ENCODE data around the gene CDK2. TPM values are rescaled to one million over a fixed set of nuclear protein-coding genes. Genes with fewer than 3 reads are reported as not detected.
A peak's percentile ranks its signal among the peaks of the same experiment; 100 is the strongest.

CDK2 gene
- total RNA-seq, 1 donor from 2014 or later: 14.4 TPM

DNA sequence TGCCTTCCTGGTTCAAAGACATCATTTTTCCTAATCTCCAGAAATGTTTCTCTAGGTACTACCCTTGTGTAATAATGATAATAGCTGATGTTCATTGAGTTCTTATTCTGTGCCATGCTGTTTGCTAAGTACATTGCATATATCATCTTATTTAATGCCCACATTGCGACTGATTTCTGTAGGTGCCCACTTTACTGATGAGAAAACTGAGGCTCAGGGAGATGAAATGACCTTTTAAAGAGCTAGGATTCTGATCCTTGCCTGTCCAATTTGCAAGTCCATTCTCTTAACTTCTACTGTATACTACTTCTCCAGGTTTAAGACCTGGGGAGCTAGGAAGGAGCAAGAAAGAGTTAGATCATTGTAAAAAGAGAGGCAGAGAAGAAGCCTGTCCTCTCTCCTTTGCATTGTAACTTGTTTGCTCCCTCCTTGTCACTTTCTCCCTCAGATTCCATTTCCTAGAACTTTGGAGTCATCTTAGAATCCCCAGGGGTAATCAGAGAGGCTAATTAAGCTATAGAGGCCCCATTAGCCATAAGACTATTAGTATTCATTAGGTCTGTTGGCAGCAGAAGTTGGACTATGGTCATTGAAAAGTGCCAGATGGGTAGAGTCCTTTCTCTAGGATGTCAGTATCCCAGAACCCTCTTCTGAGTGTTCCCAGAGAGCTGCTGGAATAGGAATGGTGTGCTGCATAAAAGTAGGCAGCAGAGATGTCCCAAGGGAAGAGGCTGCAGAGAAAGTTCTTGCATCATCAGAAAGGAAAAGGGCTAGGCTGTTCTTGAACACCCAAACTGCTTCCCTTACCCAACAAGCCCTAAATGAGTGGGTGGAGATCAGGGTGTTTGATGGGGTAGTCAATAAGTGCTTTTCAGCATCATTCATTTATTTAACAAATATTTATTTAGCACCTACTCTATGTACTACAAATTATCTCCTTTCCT, 32.6 kb upstream of the CDK2 start:
- ATAC-seq: no peak
- intact Hi-C loops (cut with DNase I): loop anchor here (5.0 kb wide), 1 partner anchor 117 kb away; the partner anchor contains the start of genes ORMDL2 and SARNP
- no peak for DNase-seq (ENCODE audit: low spot score)

DNA sequence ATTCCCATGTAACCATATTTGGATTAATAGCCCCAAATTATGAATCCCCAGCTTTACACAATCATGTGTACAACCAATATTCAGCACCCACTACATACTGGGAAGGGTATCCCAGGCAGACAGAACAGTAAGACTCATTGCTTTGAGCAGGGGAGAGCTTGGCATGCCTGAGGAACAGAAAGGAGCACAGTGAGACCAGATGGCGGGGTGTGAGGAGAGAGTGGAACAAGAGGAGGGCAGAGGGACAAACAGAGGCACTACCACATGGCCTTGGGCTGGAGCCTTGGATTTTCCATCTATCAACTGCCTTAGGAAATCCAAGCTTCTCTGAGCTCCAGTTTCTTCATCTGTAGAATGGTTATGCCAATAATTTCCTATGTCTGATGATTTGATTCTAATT, 31.9 kb upstream of the CDK2 start:
- no peak for ATAC-seq
- intact Hi-C loops (cut with DNase I): loop anchor here (5.0 kb wide), 2 partner anchors 117 to 192 kb away; partner anchors contain the start of genes GDF11, ORMDL2 and SARNP
- DNase-seq (ENCODE audit: low spot score): no peak

DNA sequence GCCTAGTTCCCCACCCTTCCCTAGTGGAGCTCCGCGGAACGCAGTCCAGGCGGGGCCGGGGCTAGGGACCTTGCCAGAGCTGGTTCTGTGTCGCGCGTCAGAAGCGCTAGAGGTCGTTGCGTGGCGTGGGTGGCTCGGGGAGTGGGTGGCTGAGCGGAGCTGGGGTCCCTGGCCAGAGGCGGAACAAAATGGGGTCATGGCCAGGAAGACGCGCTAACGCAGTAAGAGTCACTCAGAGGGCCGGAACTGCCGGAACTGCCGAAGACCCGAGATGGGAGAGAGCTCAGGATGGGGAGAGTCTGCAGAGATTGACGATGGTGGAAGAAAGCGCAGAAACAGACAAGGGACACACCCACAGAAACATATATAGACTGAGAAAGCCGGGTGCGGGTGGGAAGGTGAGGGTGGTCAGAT, 30.9 kb upstream of the CDK2 start:
- DNase-seq (ENCODE audit: low spot score): peak; percentile 75
- intact Hi-C loops (cut with DNase I): loop anchor here (5.0 kb wide), 1 partner anchor 193 kb away; the partner anchor contains the start of gene GDF11
- ATAC-seq: peak; percentile 50

DNA sequence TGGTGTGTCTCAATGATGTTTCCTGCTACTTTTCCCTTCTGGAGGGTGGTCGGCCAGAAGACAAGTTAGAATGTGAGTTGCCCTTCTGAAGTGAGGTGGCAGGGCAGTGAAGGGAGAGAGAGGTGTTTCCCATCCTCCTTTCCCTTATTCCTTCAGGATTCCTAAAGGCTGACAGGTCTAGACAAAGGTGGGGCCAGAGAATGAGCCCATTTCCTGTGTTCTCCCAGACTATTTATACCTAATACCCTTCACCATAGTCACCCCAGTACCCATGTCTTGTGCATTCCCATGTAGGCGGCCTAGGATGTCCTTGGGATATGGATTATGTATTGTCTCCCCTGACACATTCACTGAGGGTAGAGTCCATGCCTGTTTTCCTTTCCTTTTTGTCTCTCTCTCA, 28.6 kb upstream of the CDK2 start:
- intact Hi-C loops (cut with DNase I): loop anchor here (5.0 kb wide), 1 partner anchor 196 kb away; the partner anchor contains the start of gene GDF11
- no peak for ATAC-seq
- DNase-seq (ENCODE audit: low spot score): no peak

DNA sequence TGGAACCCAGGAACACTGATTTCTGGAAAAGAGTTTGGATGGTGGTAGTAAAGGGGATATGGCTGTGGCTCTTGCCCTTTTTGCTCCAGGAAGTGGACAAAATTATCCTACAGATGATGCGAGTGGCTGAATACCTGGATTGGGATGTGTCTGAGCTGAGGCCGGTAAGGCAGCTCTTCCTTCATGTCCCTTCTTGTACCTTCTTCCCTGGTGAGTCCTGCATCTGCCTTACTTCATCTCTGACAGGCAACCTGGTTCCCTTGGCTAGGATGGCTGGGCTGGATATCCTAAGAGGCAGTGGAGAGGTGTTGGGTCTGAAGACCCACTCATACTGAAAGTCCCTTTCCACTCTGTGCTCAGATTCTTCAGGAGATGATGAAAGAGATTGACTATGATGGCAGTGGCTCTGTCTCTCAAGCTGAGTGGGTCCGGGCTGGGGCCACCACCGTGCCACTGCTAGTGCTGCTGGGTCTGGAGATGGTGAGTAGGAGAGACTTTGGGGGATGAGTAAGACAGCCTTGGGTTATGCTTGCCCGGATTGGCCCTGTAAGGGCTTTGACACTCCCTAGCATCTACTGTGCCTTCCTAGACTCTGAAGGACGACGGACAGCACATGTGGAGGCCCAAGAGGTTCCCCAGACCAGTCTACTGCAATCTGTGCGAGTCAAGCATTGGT, 27.7 kb upstream of the CDK2 start:
- intact Hi-C loops (cut with DNase I): loop anchor here (5.0 kb wide), 1 partner anchor 197 kb away; the partner anchor contains the start of gene GDF11
- ATAC-seq (no peak), DNase-seq (ENCODE audit: low spot score) (no peak)

DNA sequence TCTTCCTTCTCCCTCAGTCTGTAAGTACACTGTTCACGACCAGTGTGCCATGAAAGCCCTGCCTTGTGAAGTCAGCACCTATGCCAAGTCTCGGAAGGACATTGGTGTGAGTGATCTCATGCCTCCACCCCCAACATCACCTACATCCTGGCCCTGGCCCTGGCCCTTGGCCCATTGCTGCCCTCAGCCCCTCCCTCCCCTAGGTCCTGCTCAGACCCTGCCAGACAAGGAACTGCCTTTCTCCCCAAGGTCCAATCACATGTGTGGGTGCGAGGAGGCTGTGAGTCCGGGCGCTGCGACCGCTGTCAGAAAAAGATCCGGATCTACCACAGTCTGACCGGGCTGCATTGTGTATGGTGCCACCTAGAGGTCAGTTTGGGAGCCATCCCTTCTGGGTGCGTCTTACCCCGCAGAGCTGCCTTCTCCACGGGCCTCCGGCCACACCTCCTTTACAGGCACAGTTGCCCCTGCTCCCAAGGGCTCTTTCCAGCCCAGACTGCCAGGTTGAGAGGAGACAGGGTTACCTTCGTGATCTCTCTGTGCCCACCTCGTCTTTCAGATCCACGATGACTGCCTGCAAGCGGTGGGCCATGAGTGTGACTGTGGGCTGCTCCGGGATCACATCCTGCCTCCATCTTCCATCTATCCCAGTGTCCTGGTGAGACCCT, 26.4 kb upstream of the CDK2 start:
- ATAC-seq: peak; percentile 94
- intact Hi-C loops (cut with DNase I): no loop called here
- DNase-seq (ENCODE audit: low spot score): peak; percentile 92

DNA sequence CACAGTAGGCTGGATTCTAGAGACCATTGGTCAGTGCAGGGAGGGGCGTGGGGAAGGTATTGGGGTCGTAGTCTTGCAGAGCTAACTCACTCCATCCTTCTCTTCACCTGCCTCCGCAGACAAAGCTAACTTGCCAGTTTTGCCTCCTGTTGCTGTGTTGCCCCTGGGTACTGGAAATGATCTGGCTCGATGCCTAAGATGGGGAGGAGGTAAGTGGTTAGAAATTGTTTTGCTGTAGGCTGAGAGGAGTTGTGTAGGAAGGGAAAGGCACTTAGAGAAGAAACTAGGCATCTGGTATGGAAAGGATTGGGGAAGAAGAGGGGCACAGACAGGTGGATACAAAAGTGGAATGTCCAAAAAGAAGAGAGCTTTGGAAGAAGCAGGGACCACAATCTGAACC, 24.6 kb upstream of the CDK2 start:
- no peak for DNase-seq (ENCODE audit: low spot score)
- ATAC-seq: no peak
- intact Hi-C loops (cut with DNase I): no loop called here

DNA sequence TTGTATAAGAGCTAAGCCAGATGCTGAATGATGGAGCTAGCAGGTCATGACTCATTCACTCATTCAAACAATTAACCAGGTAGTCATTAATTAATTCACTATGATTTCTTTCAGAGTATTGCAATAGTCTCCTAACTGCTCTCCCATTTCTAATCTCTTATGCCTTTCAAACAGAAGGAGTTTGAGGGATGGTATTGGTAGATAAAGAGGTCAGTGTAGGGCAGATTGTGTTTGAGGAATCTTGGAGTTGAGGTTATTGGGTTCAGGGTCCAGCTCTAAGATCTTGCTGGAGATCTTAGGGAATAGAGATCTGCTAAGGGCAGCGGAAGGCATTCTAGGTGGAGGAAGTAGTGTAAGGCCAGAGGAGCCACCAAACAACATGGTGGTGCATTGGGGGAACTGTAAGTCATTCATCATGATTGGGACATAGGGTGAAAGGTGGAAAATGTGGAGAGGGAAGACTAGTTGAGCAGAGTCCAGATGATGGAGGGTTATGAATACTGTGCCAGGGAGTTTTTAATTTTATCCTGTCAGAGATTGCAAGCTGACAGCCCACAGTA, 24.0 kb upstream of the CDK2 start:
- intact Hi-C loops (cut with DNase I): no loop called here

DNA sequence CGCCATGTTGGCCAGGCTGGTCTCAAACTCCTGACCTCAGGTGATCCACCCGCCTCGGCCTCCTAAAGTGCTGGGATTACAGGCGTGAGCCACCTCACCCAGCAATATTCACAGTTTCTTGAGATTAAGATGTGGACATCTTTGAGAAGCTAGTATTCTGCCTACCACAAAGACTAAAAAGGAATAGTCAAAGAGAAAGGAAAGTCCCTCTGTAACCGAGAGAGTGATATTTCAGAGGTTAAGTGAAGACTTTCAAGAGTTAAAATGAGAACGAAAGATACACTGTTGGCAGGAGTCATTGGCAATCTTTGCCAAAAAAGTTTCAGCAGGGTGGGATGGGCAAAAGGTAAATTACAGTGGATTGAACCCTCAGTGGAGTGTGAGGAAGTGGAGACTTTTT, 20.1 kb upstream of the CDK2 start:
- intact Hi-C loops (cut with DNase I): no loop called here
- no peak for ATAC-seq

More for the DNA sequence above, 24.0 kb upstream of the CDK2 start:
- ATAC-seq (no peak), DNase-seq (ENCODE audit: low spot score) (no peak)

DNA sequence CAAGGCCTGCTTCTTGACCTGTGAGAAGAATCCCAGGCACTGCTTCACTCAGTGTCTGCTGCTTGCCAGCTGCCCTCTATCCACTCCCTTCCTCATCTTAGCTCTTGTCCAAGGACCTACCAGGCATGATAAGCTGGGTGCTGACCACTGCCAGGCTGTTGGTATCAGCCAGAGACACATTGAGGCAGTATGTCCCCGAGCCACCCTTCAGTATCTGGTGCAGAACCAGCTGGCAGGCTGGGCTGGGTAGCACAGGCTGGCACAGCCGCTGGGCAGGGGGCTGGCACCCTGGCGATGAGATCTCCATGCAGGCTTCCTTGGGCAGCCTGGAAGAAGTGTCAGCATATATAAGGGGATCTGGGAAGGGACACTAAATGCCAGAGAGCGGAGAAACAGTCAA, 11.3 kb upstream of the CDK2 start:
- intact Hi-C loops (cut with DNase I): no loop called here
- ATAC-seq: no peak
- DNase-seq (ENCODE audit: low spot score): no peak

More for the DNA sequence above, 20.1 kb upstream of the CDK2 start:
- no peak for DNase-seq (ENCODE audit: low spot score)

DNA sequence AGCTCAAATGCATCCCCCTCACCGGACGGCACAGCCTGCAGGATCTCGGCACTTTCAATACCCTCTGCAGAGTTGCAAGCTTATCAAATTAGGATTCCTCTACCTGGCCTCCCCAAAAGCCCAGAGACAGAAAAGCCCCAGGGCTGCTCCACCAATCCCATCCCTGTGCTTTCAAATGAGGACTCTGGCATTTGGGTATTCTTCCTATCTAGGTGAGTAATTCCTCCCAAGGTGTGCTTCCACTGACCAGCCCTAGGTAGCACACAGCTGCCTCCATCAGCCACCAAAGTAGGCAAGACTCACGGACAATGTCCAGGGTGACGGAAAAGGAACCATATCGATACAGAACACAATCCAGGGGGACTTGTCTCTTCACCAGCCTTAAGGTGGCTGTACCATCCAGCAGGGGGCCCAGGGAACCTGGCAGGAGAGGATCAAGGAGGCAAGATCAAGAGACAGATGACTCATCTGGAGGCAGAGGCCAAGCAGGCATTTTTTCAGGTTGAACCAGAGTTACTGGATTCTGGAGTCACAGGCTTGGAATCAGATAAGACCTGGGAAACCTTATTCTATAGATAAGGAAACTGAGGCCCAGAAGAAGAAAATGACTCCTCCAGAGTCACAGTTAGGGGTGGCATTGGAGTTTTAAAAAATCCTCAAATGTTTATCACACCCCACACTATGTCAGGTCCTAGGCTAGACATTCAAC, 10.7 kb upstream of the CDK2 start:
- ATAC-seq (no peak), DNase-seq (ENCODE audit: low spot score) (no peak)
- intact Hi-C loops (cut with DNase I): no loop called here

DNA sequence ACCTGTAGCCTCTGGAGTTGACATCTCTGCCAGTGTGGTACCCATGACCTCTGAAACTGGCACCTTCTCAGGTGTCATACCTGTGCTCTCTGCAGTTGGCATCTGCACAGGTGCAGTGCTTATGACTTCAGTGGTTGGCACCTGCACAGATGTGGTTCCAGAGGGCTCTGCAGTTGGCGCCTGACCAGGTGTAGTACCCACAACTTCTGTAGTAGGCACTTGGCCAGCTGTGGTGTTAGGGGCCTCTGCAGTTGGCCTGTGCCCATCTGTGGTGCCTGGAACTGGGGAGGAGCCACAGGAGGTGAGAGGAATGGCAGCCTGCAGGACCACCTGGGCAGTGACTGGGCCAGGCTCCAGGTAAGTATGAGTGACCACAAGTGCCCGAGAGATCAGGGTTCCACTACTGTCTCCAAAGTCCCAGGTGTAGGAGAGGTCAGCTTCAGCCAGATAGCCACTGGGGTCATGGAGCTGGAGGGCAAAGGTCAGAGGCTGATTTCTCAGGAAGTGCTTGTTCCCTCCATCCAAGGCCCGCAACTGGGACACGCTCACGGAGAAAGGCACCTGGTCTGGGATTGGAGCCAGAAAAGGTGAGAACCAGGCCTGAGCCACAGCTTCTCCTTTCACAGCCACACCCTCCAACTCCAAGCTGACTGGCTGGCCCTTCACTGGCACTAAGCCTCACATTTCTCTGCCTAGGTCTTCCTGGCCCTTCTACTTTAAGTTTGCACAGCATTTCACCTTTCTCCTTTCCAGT, 9.3 kb upstream of the CDK2 start:
- no peak for ATAC-seq
- intact Hi-C loops (cut with DNase I): no loop called here
- no peak for DNase-seq (ENCODE audit: low spot score)

DNA sequence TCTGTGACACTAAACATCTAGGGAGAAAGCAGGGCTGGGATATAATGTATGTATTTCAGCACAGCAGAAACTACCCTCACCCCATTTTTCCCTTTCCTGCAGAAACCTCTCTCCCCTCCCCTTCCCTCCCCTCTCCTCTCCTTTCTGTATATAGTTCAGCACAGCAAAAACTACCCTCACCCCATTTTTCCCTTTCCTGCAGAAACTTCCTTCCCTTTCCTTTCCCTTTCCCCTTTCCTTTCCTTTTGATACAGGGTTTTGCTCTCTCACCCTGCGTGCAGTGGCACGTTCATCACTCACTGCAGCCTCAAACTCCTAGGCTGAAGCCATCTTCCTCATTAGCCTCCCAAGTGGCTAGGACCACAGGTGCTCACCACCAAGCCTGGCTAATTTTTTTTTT, 2.9 kb upstream of the CDK2 start:
- intact Hi-C loops (cut with DNase I): no loop called here
- ATAC-seq (no peak), DNase-seq (ENCODE audit: low spot score) (no peak)

DNA sequence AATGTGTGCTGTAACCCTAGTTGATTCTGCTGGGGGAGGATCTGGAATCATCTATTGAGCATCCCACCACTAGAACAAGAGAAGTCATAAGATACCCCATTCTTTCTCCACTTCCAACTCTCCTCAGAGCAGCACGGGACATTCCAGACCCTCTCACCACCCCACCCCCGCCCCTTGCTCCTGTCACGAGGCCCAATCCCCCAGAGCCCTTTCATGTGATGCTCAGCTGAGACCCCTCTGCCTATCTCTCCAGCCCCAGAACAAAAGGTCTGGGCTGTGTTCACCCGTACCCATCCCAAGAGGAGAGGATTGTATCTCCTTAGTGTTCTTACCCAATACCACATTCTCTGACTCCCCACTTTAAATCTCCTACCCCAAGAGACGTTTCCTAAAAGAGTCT, 1.4 kb upstream of the CDK2 start:
- ATAC-seq: no peak
- intact Hi-C loops (cut with DNase I): no loop called here
- no peak for DNase-seq (ENCODE audit: low spot score)

DNA sequence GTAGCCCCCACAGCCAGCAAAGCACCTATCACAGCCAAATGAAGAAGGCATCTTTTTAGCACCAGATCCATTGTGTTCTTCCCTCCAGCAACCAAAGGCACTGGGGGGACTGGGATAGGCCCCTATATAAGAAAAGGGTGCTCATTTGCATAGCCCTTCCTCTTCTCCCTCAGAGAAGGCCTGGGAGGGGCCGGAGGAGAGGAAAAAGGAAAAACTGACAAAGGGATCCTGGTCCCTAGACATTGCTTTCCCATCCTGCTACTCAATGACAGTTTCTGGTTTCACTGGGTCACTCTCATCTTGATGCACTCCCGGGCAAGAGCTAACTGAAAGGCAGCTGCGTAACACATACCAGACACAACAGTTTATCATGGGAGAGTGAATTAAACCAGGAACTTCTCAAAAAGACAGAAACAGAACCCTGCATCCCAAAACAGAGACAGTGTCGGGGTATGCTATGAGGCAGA, 656 bp upstream of the CDK2 start, which contains the start of gene PMEL:
PMEL (minus strand) TSS at position 102 of the 467 bp plus-strand sequence; CDS start at position 71, 31 bp downstream.
- ATAC-seq (peak; percentile 11), DNase-seq (ENCODE audit: low spot score) (no peak)
- intact Hi-C loops (cut with DNase I): no loop called here

DNA sequence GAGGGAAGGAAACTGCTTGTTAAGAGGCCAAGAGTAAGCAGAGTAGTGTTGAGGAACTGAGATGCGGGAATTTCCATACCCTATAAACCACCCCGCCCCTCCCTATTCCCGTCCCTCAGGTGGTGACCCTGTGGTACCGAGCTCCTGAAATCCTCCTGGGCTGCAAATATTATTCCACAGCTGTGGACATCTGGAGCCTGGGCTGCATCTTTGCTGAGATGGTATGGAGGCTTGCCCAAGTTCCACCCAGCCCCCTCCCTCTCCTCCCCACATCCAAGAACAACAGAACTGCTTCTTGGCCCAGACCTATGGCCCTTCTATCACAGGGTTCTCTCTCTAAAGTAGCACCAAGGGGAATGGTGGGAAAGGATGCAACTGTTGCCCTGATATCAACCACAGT, 2.7 kb downstream of the CDK2 start:
- intact Hi-C loops (cut with DNase I): no loop called here
- ATAC-seq (no peak), DNase-seq (ENCODE audit: low spot score) (no peak)

DNA sequence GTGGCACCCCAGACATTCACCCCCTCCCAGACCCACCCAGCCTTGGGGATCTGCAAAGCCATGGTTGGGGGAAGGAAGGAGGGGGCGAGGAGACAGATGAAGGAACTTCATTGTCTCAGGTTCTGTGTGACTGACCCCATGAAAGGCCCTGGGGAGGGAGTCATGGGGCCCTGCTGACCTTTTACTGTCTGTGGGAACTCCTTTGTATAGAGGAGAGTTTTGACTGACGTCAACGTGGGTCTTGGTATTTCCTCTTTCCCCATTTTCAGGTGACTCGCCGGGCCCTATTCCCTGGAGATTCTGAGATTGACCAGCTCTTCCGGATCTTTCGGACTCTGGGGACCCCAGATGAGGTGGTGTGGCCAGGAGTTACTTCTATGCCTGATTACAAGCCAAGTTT, 4.1 kb downstream of the CDK2 start:
- DNase-seq (ENCODE audit: low spot score) (no peak), ATAC-seq (no peak)
- intact Hi-C loops (cut with DNase I): no loop called here

DNA sequence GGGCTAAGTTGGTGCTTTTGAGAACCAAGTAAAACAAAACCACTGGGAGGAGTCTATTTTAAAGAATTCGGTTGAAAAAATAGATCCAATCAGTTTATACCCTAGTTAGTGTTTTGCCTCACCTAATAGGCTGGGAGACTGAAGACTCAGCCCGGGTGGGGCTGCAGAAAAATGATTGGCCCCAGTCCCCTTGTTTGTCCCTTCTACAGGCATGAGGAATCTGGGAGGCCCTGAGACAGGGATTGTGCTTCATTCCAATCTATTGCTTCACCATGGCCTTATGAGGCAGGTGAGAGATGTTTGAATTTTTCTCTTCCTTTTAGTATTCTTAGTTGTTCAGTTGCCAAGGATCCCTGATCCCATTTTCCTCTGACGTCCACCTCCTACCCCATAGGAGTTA, 5.4 kb downstream of the CDK2 start:
- ATAC-seq (no peak), DNase-seq (ENCODE audit: low spot score) (no peak)
- intact Hi-C loops (cut with DNase I): no loop called here

Data from sciatic nerve (tissue), 2 donors.